H54 (cell line): Measurements from ENCODE around the gene CDK14.

Experiments used
- DNase-seq: peaks from one replicate; pipeline ENCODE4 v3.0.0; 2011; ENCODE audit warnings: low spot score, mixed read lengths; ENCODE audit not compliant: insufficient read length
- FAIRE-seq: peaks from 3 replicates; lab custom pipeline; 2011; peaks lifted over from hg19 to GRCh38; lab: Jason Lieb, UNC
- POLR2A ChIP-seq: IDR thresholded peaks from 2 replicates; pipeline ENCODE4 v1.6.1; 2011; ENCODE audit warnings: low read depth, mild to moderate bottlenecking, low read length

CDK14 gene

GRCh38 chr7:90584378-90584777 is 11.7 kb upstream of the CDK14 start:
- FAIRE-seq (no peak), DNase-seq (no peak)
- no peak for TF ChIP-seq POLR2A

- no peak for DNase-seq
- TF ChIP-seq POLR2A: no peak
- peak; percentile 30 for FAIRE-seq
Measured at GRCh38 chr7:90586091-90586490, 10.0 kb upstream of the CDK14 start.

- DNase-seq: no peak
- no peak for FAIRE-seq
- no peak for TF ChIP-seq POLR2A
Measured at GRCh38 chr7:90587766-90588165, 8.4 kb upstream of the CDK14 start.

DNA sequence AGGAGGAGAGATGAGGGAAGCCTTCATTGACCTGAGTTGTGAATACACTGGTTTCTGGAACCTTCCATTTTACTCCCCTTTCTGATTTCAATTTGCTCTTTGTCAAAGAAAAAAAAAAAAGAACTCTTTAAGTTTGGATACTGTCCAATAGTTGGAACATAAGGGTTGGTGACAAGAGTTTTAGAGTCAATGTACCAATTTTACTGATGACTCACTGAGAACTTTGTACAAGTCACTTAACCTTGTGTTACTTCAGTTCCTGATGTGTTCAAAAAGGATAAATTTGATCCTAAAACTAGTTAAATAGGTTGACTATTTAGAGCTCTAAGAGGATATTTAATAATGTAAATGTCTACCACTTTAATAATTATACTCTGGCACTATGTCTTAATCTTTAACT is 4.1 kb upstream of the CDK14 start:
- no peak for DNase-seq
- no peak for FAIRE-seq
- no peak for TF ChIP-seq POLR2A

- no peak for TF ChIP-seq POLR2A
- DNase-seq (no peak), FAIRE-seq (no peak)
Measured at GRCh38 chr7:90593205-90593604, 2.9 kb upstream of the CDK14 start.

- TF ChIP-seq POLR2A: no peak
- FAIRE-seq (peak; percentile 93), DNase-seq (peak; percentile 69)
Measured at GRCh38 chr7:90594751-90595317, 1.3 kb upstream of the CDK14 start.

GRCh38 chr7:90595342-90595800 is 750 bp upstream of the CDK14 start:
- no peak for TF ChIP-seq POLR2A
- DNase-seq (no peak), FAIRE-seq (no peak)

DNA sequence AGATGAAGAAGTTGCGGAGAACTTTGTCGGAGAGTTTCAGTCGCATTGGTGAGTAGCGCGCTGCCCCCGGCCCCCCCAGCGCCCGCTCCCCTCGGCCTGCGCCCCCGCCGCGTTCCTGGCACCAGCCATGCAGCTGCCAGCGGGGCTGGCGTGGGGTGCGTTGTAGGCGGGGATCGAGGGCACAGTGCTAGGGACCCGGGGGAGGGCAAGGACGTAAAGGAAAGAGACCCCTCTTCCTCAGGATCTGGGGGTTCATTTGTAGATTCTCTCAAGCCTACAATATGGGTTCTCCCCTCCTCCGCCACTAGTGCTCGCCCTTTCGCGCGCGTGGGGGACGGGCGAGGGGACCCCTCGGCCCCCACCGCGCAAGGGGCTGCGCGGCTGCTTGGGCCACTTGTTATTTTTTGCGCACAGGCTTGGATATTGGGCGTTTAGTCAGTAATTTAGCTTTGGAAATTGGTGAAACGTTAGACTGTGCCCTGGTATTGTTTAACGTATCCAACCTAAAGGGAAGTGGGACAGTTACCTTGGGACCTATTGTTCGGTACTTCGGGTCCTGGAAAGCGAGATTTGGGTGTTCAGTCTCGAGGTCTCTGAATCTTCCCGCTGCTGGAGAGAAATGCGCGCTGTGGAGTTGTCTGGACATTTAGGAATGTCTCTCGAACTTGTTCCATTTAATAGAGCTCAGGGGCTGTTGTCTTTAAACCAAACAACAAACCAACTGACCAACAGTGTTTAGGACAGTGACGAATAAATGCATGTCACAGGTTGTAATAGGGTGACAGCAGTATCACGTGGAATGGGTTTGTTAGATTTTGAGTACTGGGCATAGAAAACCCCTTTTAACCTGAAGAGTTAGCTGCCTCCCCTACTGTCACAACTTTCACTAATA is 796 bp downstream of the CDK14 start:
- TF ChIP-seq POLR2A: no peak
- DNase-seq (peak; percentile 72), FAIRE-seq (peak; percentile 72)

DNA sequence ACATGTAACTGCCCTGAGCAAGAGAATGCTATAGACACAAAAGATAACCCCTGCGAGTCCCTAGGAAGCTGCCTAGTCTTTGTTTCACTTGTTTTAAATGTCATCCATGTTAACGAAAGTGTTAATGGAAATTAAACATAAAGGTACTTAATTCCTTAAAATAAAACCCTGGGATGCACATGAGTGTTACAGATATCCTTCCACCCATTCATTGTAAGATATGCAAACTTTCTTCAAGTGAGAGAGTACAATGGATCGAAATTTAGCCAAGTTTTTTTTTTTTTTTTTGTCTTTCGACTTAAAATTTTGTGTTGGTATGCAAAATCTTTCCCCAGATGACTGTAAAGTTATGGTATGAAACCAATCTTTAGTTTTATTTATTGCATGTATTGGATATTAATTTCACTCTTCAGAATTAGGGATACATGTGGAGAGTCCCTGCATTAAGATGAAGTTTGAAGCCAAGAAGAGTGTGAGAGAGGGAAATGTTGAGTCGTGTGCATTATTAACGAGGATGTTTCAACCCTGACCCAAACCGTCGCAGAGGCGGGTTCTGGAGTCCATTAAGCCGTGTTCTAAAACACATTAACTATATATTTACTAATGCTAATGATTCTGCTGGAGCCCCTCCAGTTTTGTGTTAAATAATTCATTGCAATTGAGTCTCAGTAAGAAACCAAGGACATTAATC is 1.6 kb downstream of the CDK14 start:
- no peak for FAIRE-seq
- TF ChIP-seq POLR2A: no peak
- DNase-seq: no peak

DNA sequence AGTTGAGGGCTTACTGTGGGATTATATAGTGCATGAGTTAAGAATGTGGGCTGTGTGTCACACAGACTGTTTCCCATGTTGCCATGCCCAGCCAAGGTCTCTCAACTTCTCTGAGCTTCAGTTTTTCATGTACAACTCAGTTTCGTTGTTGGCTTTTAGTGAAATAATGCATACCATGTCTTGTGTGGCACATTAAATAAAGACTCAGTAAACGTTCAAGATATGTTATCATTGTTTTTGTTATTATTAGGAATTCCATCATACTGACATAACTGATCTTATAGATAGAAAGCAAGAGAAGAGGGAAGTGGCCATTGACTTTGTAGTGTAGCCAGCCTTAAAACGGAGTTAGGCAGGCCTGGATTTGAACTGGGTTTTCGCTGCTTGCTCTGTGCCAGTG is 2.9 kb downstream of the CDK14 start:
- DNase-seq (no peak), FAIRE-seq (peak; percentile 30)
- TF ChIP-seq POLR2A: no peak

GRCh38 chr7:90599892-90600555 is 3.9 kb downstream of the CDK14 start:
- FAIRE-seq: peak; percentile 38
- no peak for TF ChIP-seq POLR2A
- DNase-seq: no peak

DNA sequence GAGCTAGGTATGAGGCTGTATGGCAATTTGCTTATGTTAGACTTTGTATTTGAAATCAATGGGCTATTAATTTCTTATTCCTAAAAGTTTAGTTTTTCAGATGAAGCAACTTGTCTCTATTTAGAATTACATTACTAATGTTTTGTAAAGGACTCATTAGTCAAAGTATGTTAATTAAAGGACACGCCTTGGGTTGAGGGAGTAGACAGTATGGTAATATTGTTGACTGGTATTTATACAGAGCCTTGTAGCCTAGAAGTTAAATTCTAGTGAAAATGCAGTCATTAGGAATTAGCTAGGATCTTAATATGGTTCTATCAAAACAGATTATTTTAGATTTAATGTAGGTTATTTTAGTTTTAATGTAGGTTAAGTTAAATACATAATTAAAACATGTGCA is 6.2 kb downstream of the CDK14 start:
- no peak for DNase-seq
- FAIRE-seq: peak; percentile 36
- no peak for TF ChIP-seq POLR2A

DNA sequence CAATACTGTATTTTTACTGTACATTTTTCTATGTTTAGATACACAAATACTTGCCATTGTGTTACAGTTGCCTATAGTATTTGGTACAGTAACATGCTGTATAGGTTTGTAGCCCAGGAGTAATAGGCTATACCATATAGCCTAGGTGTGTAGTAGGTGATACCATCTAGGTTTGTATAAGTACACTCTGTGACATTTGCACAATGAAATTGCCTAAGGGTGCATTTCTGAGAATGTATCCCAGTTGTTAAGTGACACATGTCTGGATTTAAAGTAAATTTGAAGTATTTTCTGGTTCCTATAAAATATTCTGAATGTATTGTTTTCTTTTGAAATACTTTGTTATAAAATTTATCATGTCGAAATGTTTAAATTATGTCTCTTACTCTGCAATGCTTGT is 7.2 kb downstream of the CDK14 start:
- no peak for TF ChIP-seq POLR2A
- DNase-seq (no peak), FAIRE-seq (peak; percentile 52)

DNA sequence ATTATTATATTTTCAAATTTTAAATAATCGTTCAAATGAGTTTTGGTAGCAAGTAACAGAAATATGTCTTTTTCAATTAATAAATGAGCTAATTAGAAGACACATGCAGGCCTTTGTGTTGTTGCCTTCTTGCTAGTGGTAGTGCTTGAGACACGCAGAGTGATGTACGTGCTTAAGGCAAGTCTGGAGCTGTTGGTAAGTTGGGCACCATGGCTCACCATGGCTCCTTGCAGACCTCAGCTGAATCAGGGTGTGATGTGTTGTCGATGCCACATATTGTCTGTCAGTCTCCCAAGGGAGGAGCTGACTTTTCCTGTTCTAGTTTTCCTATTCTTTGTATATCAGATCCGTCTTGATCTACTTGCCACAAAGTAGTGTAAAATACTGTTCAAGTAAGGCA is 8.3 kb downstream of the CDK14 start:
- TF ChIP-seq POLR2A: no peak
- peak; percentile 33 for FAIRE-seq
- DNase-seq: no peak
